AG09319 (cell line): ENCODE results near the gene HDAC8.
"Not testable (repeated sequence)": the region's sequence is repeated elsewhere in the genome, so short reads cannot be mapped to it uniquely, and the experiment has no call there.

Experiments used
- DNase-seq: peaks from one replicate; pipeline ENCODE4 v3.0.0-alpha.2; 2010; ENCODE audit warnings: low read depth; ENCODE audit errors: extremely low read depth
- TF ChIP-seq, protein P1 (sequence below): IDR thresholded peaks from 2 replicates; pipeline ENCODE4 v1.5.1; 2011; ENCODE audit warnings: low read depth, mild to moderate bottlenecking, inconsistent platforms, low read length, moderate library complexity

HDAC8 gene

DNA sequence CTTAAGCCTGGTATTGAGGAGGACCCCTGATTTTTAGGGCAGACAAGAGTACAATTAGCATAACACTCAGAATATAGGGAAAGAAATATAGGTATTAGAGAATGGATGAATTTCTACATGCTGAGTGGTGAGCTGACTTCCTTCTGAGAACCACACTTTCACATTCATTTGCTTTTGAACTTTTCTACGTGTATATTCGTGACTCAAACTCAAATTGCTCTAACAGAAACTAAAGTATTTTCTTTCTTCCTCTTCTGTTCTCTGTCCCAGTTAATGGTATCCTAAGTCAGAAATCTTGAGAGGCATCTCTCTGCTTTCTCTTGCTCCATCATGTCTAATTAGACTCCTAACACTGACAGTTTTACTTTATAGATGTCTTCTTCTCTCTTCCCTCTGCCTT is 163.8 kb downstream of the HDAC8 start:
- TF ChIP-seq, protein P1, sequence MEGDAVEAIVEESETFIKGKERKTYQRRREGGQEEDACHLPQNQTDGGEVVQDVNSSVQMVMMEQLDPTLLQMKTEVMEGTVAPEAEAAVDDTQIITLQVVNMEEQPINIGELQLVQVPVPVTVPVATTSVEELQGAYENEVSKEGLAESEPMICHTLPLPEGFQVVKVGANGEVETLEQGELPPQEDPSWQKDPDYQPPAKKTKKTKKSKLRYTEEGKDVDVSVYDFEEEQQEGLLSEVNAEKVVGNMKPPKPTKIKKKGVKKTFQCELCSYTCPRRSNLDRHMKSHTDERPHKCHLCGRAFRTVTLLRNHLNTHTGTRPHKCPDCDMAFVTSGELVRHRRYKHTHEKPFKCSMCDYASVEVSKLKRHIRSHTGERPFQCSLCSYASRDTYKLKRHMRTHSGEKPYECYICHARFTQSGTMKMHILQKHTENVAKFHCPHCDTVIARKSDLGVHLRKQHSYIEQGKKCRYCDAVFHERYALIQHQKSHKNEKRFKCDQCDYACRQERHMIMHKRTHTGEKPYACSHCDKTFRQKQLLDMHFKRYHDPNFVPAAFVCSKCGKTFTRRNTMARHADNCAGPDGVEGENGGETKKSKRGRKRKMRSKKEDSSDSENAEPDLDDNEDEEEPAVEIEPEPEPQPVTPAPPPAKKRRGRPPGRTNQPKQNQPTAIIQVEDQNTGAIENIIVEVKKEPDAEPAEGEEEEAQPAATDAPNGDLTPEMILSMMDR, result no peak
- DNase-seq, result no peak

GRCh38 chrX:72405136-72405535 is 167.5 kb downstream of the HDAC8 start:
- DNase-seq, result not testable (repeated sequence)

GRCh38 chrX:72402614-72403013 is 170.0 kb downstream of the HDAC8 start:
- TF ChIP-seq, protein P1, result no peak

GRCh38 chrX:72399816-72400215 is 172.8 kb downstream of the HDAC8 start:
- TF ChIP-seq, protein P1, result no peak
- no peak for DNase-seq

More at GRCh38 chrX:72402614-72403013, 170.0 kb downstream of the HDAC8 start:
- DNase-seq, result no peak

GRCh38 chrX:72396117-72396516 is 176.5 kb downstream of the HDAC8 start:
- TF ChIP-seq, protein P1, result no peak
- no peak for DNase-seq

GRCh38 chrX:72395237-72395636 is 177.4 kb downstream of the HDAC8 start:
- no peak for DNase-seq
- TF ChIP-seq, protein P1, result no peak

GRCh38 chrX:72394518-72395170 is 178.0 kb downstream of the HDAC8 start:
- TF ChIP-seq, protein P1, result no peak
- DNase-seq, result peak; percentile 10
